SU-DHL-6 (cell line): ENCODE data around the gene ITPR2.

Source experiments
- CTCF ChIP-seq: fragments of 200-600 bp; sonication (generic); IDR thresholded peaks from one replicate; pipeline ENCODE4 v1.5.1; 2017; ENCODE audit warnings: antibody characterized with exemption, mild to moderate bottlenecking, low read length, moderate library complexity; ENCODE audit not compliant: insufficient read depth, poor library complexity, severe bottlenecking
- EZH2phosphoT487 ChIP-seq: fragments of 200-600 bp; sonication (generic), shearing (Covaris generic); conservative IDR thresholded peaks from 2 replicates; pipeline ENCODE4 v1.6.1; 2018; ENCODE audit warnings: mild to moderate bottlenecking, antibody characterized with exemption, low read length, moderate library complexity, mixed read lengths

GRCh38 chr12:26346736-26347135, 486.3 kb downstream of the ITPR2 start:
- no peak for TF ChIP-seq CTCF
- TF ChIP-seq EZH2phosphoT487: no peak
